Mucosa of stomach (tissue), 1 donor: ENCODE data around the gene KLHL42.
A peak's percentile ranks its signal among the peaks of the same experiment; 100 is the strongest.

Source experiments
- H3K27me3 ChIP-seq: one replicate; pipeline ENCODE4 v1.7.0; 2013; ENCODE audit warnings: mild to moderate bottlenecking, low read length; ENCODE audit not compliant: control insufficient read depth, insufficient read depth
- H3K36me3 ChIP-seq: one replicate; pipeline ENCODE4 v1.7.0; 2013; ENCODE audit warnings: low read length; ENCODE audit not compliant: control insufficient read depth, insufficient read depth
- H3K4me1 ChIP-seq: one replicate; pipeline ENCODE4 v1.7.0; 2013; ENCODE audit warnings: mild to moderate bottlenecking, low read length; ENCODE audit not compliant: control insufficient read depth, insufficient read depth
- H3K4me3 ChIP-seq: one replicate; pipeline ENCODE4 v1.7.0; 2013; ENCODE audit warnings: low read length
- H3K9ac ChIP-seq: one replicate; pipeline ENCODE4 v1.7.0; 2013; ENCODE audit warnings: mild to moderate bottlenecking, low read length, moderate library complexity
- H3K9me3 ChIP-seq: one replicate; pipeline ENCODE4 v1.7.0; 2013; ENCODE audit warnings: mild to moderate bottlenecking, low read length, moderate library complexity; ENCODE audit not compliant: control insufficient read depth
- donor health status: Pancreatic carcinoma.

Gene KLHL42

DNA sequence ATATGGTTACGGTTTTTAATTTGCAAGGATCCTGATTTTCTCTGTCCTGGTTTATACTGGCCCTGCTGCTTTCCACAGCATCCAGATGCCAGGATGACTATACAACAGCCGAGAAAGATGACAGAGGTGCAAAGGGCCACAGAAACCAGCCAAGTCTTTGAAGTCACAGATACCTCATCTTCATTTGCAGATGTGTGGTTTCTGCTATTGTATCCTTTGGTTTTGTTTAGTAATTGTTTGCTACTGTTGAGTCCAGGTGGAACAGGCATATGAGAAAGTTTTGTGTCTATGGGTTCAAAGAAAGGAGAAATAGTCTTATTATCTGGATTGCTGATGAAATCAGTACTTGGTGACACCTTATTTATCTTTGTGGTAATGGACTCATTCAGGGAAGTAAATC is 17.3 kb upstream of the KLHL42 start:
- no peaks in the 10 kb centered on the region for H3K36me3 ChIP-seq
- H3K9ac ChIP-seq, result no peak overlapping the region
- no peaks in the 10 kb centered on the region for H3K9me3 ChIP-seq
- H3K4me1 ChIP-seq, result no peaks in the 10 kb centered on the region
- H3K4me3 ChIP-seq, result no peak overlapping the region
- no peaks in the 10 kb centered on the region for H3K27me3 ChIP-seq

DNA sequence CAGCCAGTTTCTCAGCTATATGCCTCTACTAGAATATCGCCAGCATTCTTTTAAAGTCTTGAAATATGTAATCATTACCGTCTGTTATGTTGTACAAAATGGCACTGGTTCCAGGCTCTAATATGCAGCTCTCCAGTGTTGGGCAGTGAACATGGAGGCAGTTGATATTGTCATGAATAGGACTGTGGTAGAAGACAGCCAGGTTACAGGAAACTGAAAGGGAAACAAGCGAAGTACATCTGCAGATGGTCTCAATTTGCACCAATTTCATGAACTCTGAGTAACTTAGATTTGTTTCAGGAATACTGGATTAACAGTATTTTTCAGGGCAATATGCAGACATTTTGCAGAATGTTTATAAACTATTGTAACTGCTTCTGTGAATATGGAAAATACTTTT is 13.4 kb upstream of the KLHL42 start:
- H3K9me3 ChIP-seq, result no peaks in the 10 kb centered on the region
- no peaks in the 10 kb centered on the region for H3K36me3 ChIP-seq
- H3K27me3 ChIP-seq, result no peaks in the 10 kb centered on the region
- H3K4me1 ChIP-seq, result no peaks in the 10 kb centered on the region
- H3K4me3 ChIP-seq, result no peak overlapping the region
- no peak overlapping the region for H3K9ac ChIP-seq

DNA sequence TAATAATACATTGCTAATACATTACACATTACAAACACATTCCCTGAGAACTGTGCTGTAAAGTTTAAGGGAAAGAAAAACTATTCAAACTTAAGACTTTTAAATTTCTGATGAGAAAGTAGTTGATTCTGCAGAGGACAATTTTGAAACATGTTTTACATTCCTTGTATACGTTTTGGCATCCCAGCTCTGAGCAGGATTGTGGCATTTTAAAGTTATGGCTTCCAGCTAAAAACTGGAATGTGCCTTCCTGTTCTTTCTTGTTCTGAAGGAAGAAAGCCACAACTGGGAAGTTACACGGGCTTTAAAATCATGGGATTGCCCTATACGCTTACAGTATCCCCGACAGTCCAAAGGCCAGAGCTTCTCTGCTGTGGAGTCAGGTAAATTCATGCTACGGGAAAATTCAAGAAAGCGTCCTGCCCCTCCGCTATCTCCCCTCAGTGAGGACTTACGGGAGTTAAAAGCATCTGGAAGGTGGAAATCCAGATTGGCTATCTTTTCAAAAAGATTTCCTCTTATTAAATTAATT is 10.8 kb upstream of the KLHL42 start:
- H3K4me3 ChIP-seq, result no peak overlapping the region
- H3K36me3 ChIP-seq, result no peaks in the 10 kb centered on the region
- no peaks in the 10 kb centered on the region for H3K9me3 ChIP-seq

DNA sequence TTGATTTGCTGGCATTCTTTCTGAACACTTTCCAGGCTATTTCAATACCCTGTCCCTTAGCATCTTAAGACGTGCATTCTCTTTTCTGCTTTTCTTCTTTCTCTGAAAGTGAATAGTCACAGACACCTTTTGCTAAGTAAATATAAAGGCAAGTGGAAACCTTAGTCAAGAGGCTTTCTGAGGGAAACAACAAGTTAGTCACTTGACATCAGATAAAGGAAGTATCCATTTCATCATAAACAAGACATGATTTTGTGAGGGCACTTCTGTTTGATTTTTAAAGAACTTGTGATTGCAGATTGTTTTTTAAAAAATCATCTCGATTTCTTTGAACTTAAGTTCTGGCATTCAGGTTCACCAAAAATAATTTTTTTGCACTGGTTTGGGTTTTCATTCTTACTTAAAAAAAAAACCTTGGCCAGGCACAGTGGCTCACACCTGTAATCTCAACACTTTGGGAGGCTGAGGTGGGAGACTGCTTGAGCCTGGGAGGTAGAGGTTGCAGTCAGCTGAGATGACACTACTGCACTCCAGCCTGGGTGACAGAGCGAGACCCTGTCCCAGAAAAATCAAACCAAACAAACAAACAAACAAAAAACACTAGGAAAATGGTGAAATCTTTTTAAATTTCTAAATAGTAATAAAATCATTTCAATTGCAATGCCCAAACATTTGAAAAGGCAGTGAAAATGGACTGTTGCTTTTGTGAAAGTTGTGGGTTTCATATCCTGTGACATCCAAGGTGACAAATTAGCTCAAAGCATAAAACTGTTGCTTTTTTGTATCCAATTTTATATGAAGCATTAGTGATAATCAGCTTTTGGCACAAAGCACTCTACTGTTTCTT is 8.3 kb upstream of the KLHL42 start:
- H3K9me3 ChIP-seq, result no peaks in the 10 kb centered on the region
- H3K9ac ChIP-seq, result no peak overlapping the region
- no peaks in the 10 kb centered on the region for H3K36me3 ChIP-seq
- H3K27me3 ChIP-seq, result no peaks in the 10 kb centered on the region
- no peak overlapping the region for H3K4me3 ChIP-seq
- H3K4me1 ChIP-seq, result no peaks in the 10 kb centered on the region

More for the DNA sequence above, 10.8 kb upstream of the KLHL42 start:
- Histone ChIP-seq H3K9ac (no peak overlapping the region), H3K27me3 (no peaks in the 10 kb centered on the region), H3K4me1 (no peaks in the 10 kb centered on the region)

DNA sequence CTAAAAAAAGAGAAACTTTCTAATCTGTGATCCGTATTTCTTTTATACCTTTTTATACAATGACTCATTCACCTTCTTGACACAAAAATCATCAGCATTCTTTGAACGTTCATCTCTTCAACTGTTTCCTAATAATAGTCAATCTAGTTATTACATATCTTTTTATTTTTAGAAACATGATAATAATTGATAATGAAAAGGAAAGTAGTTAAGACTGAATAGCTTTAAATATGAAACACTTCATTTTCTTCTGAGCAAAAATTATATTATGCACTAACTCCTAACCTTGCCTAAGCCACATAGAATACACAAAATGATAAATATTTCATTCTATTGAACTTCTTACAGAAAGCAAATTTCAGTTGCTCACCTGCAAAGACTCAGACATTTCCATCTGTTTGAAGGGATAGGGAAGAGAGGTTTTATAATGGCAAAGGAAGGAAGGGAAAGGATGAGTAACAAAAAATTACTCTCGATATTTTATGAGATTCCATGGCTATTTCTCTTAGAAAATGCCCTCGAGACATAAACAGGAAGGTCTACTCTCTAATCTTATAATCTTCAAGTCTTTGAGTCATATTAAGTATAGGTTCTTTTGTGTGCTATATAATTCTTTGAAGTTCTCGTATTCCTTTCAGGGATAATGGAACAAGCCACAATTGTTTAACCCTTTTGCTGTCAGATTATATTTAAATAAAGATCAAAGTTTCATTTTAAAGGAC is 7.5 kb upstream of the KLHL42 start:
- H3K27me3 ChIP-seq, result no peaks in the 10 kb centered on the region

DNA sequence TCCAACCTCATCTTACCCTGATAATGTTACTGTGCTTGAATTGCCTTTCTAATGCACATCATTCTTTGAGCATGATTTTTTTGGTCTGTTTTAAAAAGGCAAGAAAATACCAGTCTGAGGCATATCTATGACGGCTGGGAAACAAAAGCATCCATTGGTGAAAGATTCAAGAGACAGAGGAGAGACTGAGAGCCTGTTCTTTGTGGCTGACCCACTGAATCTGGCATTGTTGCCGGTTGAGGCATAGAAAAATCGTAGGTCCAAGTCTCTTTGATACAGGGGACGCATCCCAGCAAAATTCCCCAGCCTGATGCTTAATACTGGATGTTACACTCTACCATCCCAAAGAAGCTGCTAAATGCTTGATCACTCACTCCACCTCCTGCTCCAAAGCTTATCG is 2.9 kb upstream of the KLHL42 start:
- no peak overlapping the region for H3K9ac ChIP-seq

More for the DNA sequence above, 7.5 kb upstream of the KLHL42 start:
- no peaks in the 10 kb centered on the region for H3K9me3 ChIP-seq
- no peak overlapping the region for H3K9ac ChIP-seq
- H3K4me1 ChIP-seq, result no peaks in the 10 kb centered on the region
- H3K4me3 ChIP-seq, result no peak overlapping the region
- no peaks in the 10 kb centered on the region for H3K36me3 ChIP-seq

DNA sequence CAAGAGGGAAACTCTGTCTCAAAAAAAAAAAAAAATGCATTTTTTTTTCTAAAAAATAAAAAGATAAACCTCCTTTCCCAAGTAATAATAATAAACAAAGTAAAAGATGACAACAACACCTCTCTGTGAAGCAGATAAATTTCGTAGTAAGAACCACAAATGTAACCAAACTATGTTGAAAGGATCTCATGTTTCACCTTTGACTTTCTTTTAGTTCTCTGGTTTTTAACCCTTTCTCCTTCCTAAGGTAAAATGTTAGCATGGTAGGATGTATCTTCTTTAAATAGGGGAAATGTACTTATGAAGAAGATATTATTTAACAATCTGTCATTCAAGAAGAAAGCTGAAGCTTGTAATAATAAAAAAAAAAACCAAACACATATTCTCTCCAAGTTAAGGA is 1.8 kb upstream of the KLHL42 start:
- Histone ChIP-seq H3K4me3 (no peak overlapping the region), H3K4me1 (peaks cover 16% of the 10 kb centered on the region), H3K9ac (no peak overlapping the region), H3K36me3 (no peaks in the 10 kb centered on the region), H3K27me3 (no peaks in the 10 kb centered on the region), H3K9me3 (no peaks in the 10 kb centered on the region)

More for the DNA sequence above, 2.9 kb upstream of the KLHL42 start:
- peaks cover 16% of the 10 kb centered on the region for H3K4me1 ChIP-seq
- H3K4me3 ChIP-seq, result no peak overlapping the region
- no peaks in the 10 kb centered on the region for H3K9me3 ChIP-seq
- H3K27me3 ChIP-seq, result no peaks in the 10 kb centered on the region
- H3K36me3 ChIP-seq, result no peaks in the 10 kb centered on the region

DNA sequence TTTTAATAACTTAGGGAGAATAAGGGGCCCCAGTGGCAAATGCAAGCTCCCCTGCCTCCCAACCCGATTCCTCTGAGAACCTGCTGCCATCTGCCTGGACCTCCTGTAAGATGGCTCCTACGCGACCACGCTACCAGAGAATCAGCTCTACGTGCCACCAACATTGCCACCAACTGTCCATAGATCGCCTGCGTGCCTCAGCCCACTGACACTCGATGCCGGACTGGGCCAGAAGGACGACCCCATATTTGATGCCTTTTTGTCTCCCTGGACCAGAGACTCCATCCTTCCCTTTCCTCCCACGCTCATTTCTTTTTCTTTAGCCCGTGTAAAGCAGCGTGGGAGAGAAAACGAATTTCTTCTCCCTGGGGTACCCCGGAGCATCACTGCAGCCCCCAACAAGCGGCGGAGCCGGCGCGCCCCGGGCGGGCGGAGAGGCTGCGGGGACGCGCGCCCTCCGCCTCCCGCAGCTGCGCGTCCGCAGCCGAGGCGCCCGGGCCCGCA is 565 bp upstream of the KLHL42 start:
- peaks cover 16% of the 10 kb centered on the region for H3K4me1 ChIP-seq
- H3K9me3 ChIP-seq, result no peaks in the 10 kb centered on the region
- peak overlapping the region; percentile 81 for H3K9ac ChIP-seq
- no peaks in the 10 kb centered on the region for H3K36me3 ChIP-seq
- H3K27me3 ChIP-seq, result no peaks in the 10 kb centered on the region
- peak overlapping the region; percentile 47 for H3K4me3 ChIP-seq

DNA sequence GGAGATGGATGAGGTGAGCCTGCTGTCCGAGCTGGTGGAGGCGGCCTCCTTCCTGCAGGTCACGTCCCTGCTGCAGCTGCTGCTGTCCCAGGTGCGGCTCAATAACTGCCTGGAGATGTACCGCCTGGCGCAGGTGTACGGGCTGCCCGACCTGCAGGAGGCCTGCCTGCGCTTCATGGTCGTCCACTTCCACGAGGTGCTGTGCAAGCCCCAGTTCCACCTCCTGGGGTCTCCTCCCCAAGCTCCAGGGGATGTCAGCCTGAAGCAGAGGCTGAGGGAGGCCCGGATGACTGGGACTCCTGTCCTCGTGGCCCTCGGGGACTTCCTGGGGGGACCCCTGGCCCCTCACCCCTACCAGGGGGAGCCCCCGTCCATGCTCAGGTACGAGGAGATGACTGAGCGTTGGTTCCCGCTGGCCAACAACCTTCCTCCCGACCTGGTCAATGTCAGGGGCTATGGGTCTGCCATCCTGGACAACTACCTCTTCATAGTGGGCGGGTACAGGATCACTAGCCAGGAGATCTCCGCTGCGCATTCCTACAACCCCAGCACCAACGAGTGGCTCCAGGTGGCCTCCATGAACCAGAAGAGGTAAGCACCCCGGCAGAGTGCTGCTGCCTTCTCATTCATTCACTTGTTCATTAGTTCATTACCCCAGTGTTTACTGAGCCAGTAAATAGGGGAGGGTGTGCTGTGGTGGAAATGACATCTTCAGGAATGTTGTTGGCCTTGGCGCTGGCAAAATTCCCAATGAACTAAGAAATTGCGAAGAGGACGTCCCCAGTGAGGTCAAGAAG is 777 bp downstream of the KLHL42 start:
- Histone ChIP-seq H3K27me3 (no peaks in the 10 kb centered on the region), H3K9me3 (no peaks in the 10 kb centered on the region), H3K4me1 (peaks cover 16% of the 10 kb centered on the region), H3K4me3 (peak overlapping the region; percentile 74), H3K36me3 (no peaks in the 10 kb centered on the region), H3K9ac (peak overlapping the region; percentile 81)

DNA sequence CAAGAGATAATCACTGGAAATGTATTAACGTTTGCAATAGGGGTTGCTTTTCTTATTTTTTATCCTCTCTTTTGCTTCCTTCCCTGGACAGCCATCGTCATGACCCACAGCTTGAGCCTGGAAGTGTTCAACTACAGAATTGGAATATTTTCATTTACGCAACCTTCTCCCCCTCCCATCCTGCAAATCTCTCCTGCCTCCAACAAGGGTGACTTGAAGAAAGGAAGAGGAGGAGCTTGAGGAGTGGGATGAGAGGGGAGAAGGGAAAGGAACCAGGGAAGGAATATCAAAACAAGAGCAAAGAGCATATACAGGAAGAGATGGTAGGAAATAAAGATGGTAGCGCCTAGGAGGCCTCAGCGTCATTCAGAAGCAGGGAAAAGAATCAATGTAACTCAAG is 1.6 kb downstream of the KLHL42 start:
- Histone ChIP-seq H3K9ac (peak overlapping the region; percentile 81), H3K36me3 (no peaks in the 10 kb centered on the region), H3K9me3 (no peaks in the 10 kb centered on the region), H3K27me3 (no peaks in the 10 kb centered on the region), H3K4me1 (peaks cover 16% of the 10 kb centered on the region), H3K4me3 (peak overlapping the region; percentile 74)

DNA sequence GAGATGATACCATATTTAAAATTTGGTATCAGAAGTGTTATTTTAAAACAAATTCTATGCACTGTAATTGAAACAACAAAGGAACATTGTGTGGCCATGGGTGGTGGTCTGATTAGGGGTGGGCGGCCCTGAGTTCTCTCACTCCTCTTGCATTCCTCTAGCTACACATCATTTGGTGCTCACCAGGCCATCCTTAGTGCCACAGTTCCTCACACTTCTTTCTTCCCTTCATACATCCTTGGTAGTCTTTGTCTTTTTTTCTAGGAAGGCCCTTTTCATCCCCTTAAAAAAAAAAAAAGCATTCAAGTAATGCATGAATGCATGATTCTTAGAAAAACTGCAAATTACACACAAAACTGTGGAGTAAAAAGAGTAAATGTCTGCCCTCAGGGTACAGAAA is 2.4 kb downstream of the KLHL42 start:
- no peaks in the 10 kb centered on the region for H3K27me3 ChIP-seq
- no peak overlapping the region for H3K4me3 ChIP-seq
- H3K9ac ChIP-seq, result no peak overlapping the region
- H3K9me3 ChIP-seq, result no peaks in the 10 kb centered on the region
- H3K4me1 ChIP-seq, result peaks cover 16% of the 10 kb centered on the region
- H3K36me3 ChIP-seq, result no peaks in the 10 kb centered on the region
